Astrocyte of the hippocampus (primary cell): ENCODE measurements around the gene SAE1.
A peak's percentile ranks its signal among the peaks of the same experiment; 100 is the strongest.

Experiments used
- DNase-seq: peaks from one replicate; pipeline ENCODE4 v3.0.0; 2011; ENCODE audit warnings: low read depth, low spot score

SAE1 gene

GRCh38 chr19:47130120-47130588 is 481 bp upstream of the SAE1 start:
- DNase-seq, result no peak

DNA sequence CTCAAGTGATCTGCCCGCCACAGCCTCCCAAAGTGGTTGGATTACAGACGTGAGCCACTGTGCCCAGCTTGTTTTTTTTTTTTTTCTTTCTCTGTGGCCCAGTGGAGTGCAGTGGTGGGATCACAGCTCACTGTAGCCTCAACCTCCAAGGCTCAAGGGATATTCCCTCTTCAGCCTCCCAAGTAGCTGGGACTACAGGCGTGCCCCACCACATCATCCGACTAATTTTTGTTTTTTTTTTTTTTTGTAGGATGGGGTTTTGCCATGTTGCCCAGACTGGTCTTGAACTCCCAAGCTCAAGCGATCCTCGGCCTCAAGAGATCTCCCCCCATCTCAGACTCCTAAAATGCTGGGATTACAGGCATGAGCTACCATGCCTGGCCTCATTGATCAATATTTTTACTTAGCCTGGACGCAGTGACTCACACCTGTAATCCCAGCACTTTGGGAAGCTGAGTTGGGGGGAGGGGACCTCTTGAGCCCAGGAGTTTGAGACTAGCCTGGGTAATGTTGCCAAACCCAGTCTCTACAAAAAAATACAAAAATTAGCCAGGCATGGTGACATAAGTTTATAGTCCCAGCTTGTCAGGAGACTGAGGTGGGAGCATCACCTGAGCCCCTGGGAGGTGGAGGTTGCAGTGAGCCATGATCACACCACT is 1.7 kb downstream of the SAE1 start:
- DNase-seq, result no peak

- DNase-seq, result no peak
Observed at GRCh38 chr19:47133021-47133471, 2.4 kb downstream of the SAE1 start.

DNA sequence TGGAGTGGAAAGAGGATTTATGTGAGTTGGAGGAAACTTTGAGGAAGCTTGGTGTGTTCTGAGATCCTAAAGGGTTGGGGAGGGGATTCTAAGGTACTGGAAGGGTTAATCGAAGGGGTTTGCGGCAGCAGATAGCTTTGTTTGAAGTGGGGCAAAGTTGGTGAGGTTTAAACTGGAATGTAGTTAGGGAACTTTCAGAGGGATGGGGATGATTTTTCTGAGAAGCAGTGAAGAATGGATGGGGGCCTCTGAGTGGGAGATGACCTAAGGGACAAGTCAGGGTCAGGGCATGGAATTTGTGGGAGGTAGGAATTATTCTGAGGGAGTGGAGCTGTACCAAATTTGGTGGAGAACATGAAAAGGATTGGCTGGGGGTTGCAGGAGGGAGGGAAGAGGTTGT is 3.9 kb downstream of the SAE1 start:
- DNase-seq, result no peak

GRCh38 chr19:47135156-47135555 is 4.5 kb downstream of the SAE1 start:
- no peak for DNase-seq

GRCh38 chr19:47141252-47141651 is 10.6 kb downstream of the SAE1 start:
- DNase-seq, result peak; percentile 88

GRCh38 chr19:47141695-47142094 is 11.1 kb downstream of the SAE1 start:
- DNase-seq, result no peak

DNA sequence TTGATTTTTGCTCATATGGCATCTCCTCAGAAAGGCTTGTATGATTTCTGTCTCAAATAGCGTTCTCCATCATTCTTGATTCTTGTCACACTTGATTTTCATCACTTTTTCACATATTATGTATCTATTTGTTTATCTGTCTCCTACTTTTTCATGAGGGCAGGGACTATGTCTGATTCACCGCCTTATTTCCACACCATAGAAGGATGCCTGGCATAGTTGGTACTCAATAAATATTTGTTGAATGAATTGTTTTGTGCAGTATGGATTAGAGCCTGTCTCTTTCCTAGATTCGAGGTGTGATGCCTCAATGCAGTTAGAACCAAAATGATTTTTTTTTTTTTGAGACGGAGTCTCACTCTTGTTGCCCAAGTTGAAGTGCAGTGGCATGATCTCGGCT is 12.1 kb downstream of the SAE1 start:
- peak; percentile 29 for DNase-seq

- DNase-seq, result peak; percentile 39
Observed at GRCh38 chr19:47143322-47144073, 12.9 kb downstream of the SAE1 start.

- DNase-seq, result no peak
Observed at GRCh38 chr19:47144630-47145029, 14.0 kb downstream of the SAE1 start.

GRCh38 chr19:47145639-47146486 is 15.2 kb downstream of the SAE1 start:
- DNase-seq, result no peak

DNA sequence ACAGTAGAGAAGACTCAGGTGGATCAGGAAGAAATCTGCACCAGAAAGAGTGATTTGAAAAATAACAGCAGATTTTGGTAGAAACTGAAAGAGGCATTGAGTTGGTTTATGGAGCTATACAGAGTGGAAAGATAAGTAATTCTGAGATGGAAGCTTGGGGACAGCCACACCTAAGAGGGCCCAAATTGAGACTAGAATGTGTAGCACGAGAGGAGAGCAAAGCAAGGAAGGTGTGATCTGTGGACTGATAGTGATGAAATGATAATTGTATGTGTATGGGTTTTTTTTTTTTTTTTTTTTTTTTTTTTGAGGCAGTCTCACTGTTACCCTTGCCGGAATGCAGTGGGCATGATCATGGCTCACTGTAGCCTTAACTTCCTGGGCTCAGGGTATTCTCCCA is 16.3 kb downstream of the SAE1 start:
- no peak for DNase-seq

DNA sequence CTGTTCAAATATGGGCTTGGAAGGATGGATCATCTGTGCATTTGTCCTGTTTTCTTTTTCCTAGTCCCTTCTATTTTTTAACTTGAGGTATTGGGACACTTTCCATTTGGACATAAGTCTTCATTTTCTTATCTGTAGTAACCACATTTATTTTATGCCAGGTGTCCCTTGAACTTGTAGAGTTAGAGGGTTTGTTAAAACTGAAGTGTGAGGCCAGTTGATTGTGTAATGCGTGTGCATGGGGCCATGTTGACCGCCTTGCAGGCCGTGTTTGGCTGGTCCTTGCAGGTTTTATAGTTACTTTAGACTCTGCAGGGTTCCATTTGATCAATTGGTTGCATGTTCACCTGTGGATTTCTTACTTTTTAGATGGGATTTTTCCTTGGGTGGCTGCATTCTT is 21.0 kb downstream of the SAE1 start:
- no peak for DNase-seq

- no peak for DNase-seq
Observed at GRCh38 chr19:47152205-47152604, 21.6 kb downstream of the SAE1 start.

DNA sequence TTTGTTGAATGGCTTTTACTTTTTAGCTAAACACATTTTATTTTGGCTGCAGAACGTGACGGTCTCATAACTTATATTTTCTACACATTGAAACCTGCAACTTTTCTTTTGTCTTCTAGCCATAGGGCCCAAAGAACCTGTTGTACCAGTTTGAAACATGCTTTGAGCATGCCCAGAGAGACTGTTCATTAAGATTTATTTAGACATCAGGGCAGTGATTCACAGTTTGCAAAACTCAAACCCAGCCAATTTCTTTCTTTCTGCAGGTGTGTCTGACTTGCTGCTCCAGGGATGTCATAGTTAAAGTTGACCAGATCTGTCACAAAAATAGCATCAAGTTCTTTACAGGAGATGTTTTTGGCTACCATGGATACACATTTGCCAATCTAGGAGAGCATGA is 22.0 kb downstream of the SAE1 start:
- no peak for DNase-seq

DNA sequence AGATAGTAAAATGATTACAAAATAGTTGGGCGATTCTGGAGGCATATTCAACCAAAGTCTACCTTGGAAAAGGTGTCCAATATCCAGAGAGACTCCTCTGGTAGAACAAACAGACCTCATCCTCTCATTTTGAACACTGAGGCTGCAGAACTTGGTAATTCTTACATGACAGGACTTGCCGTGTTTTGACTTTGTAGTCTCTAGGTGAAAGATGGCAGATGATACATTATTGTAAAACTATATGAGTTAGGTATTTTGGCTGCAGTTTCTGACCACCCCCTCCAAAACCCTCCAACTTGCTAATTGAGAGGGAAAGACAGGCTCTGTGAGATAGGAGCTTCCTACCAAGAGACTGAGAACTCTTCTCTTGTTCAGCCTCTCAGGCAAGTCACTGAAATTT is 22.6 kb downstream of the SAE1 start:
- no peak for DNase-seq

DNA sequence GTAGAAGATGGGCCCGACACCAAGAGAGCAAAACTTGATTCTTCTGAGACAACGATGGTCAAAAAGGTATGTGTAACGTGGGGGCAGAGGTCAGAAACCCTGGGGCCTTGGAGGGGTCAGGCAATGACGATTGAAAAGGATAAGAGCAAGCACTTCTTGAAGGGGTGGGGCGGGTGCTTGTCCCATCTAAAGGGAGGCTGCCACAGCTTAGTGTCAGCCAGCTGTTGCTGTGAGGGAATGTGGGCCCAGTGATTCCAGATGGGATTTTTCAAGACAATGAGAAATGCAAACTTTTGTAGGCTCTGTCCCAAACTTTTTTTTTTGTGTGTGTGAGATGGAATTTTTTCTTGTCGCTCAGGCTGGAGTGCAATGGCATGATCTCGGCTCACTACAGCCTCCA is 24.5 kb downstream of the SAE1 start:
- no peak for DNase-seq

GRCh38 chr19:47156861-47157430 is 26.3 kb downstream of the SAE1 start:
- DNase-seq, result peak; percentile 90

GRCh38 chr19:47157431-47158321 is 27.0 kb downstream of the SAE1 start:
- DNase-seq, result peak; percentile 93

- DNase-seq, result no peak
Observed at GRCh38 chr19:47158367-47158791, 27.7 kb downstream of the SAE1 start.
